Heart left ventricle (tissue), 13 donors: Measurements from ENCODE around the gene COL20A1.

Experiments
- POLR2A ChIP-seq, 2 donors: fragments of 450-650 bp; IDR thresholded peaks; one replicate each; pipeline ENCODE4 v1.6.1; 2017; ENCODE audit warnings: antibody characterized with exemption in 2 of 2, mild to moderate bottlenecking in 2 of 2, moderate library complexity in 2 of 2
- TF ChIP-seq, protein P1 (sequence below), 12 donors: fragments of 200-600 bp; sonication (generic) in 4 of 12; IDR thresholded peaks; one replicate each; pipeline versions ENCODE4 v1.5.0 to v1.8.0; 2018 to 2022; ENCODE audit warnings: antibody characterized with exemption in 12 of 12, mild to moderate bottlenecking in 5 of 12
- donor health status: ischemic (EF 13 %, LVEDD 7.1; RV severe dilation, severe dysfunction).
- donor health status: DM: no; HTN: yes; CAD: no.
- donor health status: DM: no; HTN: no; CAD: no.
- donor health status: ischemic (EF 25% LVEDD 6.9; RV normal size, moderate dysfunction).
- donor health status: ischemic (EF 25% LVEDD 5.7; RV mildly dilated, moderate dysfunction).
- donor health status: ischemic (EF 35%, LVEDD 5.7; RV mildly dilated, moderate dysfunction).
- donor health status: nonischemic (EF 11% LVEDD 7.7; RV severe dilation, severe dysfunction).
- donor health status: DM: yes; HTN: yes; CAD: no.
- donor health status: PGD.
- donor health status: ischemic (EF 29% LVEDD 5.4; RV normal size, mild dysfunction).
- donor health status: nonischemic (EF 23%, LVEDD 6.1; RV moderate dilation, normal function).

DNA sequence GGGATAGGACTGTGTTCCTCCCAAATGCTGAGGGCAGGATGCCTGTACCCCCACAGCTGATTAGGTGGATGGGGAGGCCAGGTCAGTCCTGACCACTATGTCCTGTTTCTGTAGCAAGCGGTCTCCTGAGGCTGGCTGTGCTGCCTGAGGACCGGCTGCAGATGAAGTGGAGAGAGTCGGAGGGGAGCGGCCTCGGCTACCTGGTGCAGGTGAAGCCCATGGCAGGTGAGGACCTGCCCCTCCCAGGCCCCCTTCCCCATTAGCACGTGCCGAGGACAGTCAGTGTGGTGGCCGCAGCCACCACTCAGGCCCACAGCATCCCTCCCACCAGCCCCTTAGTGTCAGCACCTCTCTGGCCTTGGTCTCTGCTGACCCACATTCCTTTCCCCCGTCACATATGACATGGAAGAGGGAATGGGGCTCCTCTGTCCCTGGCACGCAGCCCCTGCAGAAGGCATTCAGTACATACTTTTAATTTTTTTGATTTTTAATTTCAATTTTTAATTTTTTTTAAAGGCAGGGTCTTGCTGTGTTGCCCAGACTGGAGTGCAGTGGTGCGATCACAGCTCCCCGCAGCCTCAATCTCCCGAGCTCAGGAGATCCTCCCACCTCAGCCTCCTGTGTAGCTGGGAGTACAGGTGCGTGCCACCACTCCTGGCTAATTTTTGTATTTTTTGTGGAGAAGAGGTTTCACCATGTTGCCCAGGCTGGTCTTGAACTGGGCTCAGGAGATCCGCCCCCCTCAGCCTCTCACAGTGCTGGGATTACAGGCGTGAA, 5.0 kb downstream of the COL20A1 start:
- TF ChIP-seq, protein P1, sequence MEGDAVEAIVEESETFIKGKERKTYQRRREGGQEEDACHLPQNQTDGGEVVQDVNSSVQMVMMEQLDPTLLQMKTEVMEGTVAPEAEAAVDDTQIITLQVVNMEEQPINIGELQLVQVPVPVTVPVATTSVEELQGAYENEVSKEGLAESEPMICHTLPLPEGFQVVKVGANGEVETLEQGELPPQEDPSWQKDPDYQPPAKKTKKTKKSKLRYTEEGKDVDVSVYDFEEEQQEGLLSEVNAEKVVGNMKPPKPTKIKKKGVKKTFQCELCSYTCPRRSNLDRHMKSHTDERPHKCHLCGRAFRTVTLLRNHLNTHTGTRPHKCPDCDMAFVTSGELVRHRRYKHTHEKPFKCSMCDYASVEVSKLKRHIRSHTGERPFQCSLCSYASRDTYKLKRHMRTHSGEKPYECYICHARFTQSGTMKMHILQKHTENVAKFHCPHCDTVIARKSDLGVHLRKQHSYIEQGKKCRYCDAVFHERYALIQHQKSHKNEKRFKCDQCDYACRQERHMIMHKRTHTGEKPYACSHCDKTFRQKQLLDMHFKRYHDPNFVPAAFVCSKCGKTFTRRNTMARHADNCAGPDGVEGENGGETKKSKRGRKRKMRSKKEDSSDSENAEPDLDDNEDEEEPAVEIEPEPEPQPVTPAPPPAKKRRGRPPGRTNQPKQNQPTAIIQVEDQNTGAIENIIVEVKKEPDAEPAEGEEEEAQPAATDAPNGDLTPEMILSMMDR (IDR thresholded peaks at IDR 0.05): no peak
- no peak for TF ChIP-seq POLR2A (IDR thresholded peaks at IDR 0.05)
